ENCODE measurements around the gene ARID3A.

DNA sequence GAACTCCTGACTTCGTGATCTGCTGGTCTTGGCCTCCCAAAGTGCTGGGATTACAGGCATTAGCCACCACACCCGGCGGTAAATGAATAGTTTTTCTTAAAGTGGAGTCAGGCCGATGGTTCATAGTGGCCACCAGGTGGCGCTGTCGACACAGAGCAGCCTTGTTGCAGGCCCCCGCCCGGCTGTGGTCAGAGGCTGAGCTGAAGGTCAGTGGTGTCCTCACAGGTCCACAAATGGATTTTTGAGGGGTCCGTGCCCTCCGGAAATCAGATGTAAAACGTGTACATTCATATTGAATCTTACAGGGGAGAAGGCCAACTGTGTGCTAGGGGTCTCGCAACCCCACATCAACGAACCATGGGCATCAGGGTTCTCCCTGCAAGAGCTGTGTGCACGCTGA is 44.9 kb downstream of the ARID3A start:
- TF ChIP-seq EZH2 (IDR thresholded peaks at IDR 0.05; ENCODE audit: insufficient read depth, low read length), result no peak
- TF ChIP-seq, protein P1, sequence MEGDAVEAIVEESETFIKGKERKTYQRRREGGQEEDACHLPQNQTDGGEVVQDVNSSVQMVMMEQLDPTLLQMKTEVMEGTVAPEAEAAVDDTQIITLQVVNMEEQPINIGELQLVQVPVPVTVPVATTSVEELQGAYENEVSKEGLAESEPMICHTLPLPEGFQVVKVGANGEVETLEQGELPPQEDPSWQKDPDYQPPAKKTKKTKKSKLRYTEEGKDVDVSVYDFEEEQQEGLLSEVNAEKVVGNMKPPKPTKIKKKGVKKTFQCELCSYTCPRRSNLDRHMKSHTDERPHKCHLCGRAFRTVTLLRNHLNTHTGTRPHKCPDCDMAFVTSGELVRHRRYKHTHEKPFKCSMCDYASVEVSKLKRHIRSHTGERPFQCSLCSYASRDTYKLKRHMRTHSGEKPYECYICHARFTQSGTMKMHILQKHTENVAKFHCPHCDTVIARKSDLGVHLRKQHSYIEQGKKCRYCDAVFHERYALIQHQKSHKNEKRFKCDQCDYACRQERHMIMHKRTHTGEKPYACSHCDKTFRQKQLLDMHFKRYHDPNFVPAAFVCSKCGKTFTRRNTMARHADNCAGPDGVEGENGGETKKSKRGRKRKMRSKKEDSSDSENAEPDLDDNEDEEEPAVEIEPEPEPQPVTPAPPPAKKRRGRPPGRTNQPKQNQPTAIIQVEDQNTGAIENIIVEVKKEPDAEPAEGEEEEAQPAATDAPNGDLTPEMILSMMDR (IDR thresholded peaks at IDR 0.05; ENCODE audit: insufficient read depth, low read depth, low read length), result peak; percentile 38

All from astrocyte (in vitro differentiated cells and primary cell).